ENCODE data around the gene UGGT2.
"Not testable (repeated sequence)": the region's sequence is repeated elsewhere in the genome, so short reads cannot be mapped to it uniquely, and the experiment has no call there.

The UGGT2 gene

DNA sequence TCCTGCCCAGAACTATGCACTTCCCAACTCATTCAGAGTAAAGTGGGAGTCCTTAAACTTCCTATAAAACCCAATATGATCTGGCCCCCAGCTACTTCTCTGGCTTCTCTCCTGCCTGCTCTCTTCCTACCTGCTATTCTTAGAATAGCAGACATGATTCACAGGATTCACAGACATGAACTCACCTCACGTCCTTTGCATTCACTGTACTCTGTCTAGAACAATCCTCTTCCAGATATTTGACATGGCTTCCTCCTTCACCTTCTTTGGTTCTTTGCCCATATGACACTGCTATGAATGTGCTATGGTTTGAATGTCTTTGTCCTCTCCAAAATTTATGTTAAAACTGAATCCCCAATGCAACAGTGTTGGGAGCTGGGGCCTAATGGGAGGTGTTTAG lies 154.9 kb downstream of the UGGT2 start:
- H3K4me3 ChIP-seq (ENCODE audit: low read depth, low read length) = no peak overlapping the region

DNA sequence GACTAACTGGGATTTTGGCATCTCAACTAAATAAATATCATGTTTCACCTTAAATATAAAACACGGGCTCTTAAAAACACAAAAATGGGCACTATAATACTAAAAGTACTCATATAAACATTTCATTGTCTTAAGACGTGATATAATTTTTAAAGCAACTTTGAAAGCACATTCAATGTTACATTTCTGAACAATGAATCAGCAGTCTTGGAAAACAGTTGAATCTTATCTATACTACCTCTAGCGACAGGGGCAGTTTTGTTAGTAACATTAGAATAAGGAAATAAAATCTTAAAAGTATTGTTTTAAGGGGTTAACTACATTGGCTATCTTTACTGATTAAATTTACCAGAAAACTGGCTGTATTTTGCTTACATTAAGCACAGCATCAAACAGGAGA lies 156.9 kb downstream of the UGGT2 start:
- no peak overlapping the region for H3K4me3 ChIP-seq (ENCODE audit: low read depth, low read length)

DNA sequence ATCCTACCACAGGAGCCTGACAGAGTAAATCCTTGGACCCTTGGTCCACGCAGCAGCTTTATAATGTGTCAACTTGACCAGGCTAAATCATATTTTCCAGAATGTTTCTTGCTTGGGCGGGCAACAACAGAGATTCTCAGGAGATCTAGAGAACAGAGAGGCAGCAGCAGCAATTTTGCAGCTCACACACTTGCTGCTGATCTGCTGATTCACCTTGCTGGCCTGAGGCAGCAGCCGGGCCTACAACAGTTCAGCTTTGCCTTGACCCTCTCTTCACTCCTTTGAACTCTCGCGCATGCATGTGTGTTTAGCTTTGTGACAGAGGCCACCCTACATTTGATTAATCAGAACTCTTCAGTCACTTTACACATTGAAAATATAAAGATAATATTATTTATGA lies 159.3 kb downstream of the UGGT2 start:
- H3K4me3 ChIP-seq (ENCODE audit: low read depth, low read length) = no peak overlapping the region

DNA sequence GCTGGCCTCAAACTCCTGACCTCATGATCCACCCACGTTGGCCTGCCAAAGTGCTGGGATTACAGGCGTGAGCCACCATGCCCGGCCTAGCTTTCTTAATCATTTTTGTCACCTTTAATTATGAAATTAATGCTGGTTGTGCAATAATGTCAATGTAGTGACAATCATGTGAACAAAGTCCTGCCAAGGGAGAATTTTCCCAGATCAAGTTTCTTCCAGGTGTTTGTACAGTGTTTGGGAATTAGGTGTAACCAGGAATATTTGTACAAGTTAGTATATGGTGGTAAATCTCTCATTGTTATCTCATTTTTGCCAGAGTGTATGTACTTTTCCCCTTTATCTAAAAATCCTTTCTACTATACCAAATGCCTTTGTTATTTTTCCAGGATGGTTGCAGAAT lies 171.1 kb downstream of the UGGT2 start:
- H3K4me3 ChIP-seq (ENCODE audit: low read depth, low read length) = no peak overlapping the region

DNA sequence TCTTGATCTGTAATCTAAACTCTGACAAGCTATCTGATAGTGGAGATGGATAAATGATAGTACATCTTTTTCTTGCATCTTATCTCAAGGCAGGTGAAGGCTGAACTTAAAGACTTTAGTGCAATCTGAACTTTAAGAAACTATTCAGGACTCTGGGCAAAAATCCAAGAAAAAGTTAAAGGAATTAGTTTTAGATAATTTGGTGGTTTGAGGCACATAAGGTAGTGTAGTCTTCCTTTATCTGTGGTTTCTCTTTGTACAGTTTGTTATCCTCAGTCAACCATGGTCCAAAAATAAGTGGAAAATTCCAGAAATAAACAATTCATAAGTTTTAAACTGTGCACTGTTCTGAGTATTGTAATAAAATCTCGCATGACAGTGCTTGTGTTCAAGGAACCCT lies 172.9 kb downstream of the UGGT2 start:
- H3K4me3 ChIP-seq (ENCODE audit: low read depth, low read length) = no peak overlapping the region

DNA sequence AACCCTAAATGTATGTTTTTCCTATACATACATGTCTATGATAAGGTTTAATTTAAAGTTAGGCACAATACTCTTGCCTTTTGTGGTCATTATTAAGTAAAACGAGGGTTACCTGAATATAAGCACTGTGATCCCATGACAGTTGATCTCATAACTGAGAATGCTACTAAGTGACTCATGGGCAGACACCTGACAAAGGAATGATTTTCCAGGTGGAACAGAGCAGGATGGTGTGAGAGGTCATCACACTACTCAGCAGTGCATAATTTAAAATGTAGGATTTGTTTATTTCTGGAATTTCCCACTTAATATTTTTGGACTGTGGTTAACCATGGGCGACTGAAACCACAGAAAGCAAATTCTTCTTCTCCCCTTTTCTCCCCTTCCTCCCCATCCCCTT lies 178.9 kb downstream of the UGGT2 start:
- no peak overlapping the region for H3K4me3 ChIP-seq (ENCODE audit: low read depth, low read length)

DNA sequence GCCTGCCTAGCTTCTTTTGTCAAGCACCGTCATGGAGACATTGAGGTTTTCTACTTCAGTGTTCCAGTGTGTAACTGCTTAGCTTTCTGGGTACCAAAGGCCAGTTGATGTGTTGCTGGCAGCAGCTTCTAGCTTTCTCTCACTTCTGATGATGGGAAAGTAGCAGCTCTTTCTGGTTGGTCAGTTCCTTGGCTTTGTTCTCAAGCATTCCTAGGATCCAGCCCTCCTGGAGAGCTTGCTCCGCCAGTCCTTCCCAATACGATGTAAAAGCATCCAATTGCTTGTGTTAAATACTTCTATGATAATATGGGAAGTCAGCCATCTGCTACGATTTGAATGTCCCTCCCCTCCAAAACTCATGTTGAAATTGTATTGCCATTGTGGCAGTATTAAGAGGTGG lies 182.8 kb downstream of the UGGT2 start:
- no peak overlapping the region for H3K4me3 ChIP-seq (ENCODE audit: low read depth, low read length)

DNA sequence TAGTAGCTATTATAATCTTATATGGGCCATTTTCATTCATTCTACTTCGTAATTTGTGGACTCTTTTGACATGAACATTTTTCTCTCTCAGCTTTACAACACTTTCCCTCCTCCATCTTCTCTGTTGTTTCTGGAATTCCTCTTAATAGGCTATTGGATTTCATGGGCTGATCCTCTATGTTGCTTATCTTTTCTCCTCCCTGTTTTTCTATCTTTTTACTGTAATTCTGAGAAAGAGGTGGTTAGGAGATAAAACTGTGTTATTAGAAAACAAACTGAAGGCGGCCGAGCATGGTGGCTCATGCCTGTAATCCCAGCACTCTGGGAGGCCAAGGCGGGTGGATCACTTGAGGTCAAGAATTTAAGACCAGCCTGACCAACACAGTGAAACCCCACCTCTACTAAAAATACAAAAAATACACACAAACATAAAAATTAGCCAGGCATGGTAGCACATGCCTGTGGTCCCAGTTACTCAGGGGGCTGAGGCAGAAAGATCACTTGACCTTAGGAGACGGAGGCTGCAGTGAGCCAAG lies 188.1 kb downstream of the UGGT2 start:
- H3K4me3 ChIP-seq (ENCODE audit: low read depth, low read length) = no peak overlapping the region

DNA sequence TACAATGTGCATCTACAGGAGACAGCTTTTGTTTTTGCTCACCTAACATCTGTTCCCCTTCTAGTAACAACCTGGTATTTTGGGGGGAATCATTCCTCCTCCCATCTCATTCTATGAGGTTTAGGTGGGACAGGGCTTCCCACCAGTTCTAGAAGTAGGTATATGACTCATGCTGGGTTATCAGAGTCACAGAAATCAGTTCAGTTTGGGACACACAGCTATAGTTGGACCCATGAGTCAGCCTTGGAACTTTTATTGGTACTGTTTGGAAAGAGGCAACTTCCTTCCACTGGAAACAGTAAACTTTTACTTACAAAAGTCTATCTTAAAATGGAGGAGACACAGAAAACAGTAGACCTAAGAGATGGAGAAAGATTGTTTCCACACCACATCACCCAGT lies 190.8 kb downstream of the UGGT2 start:
- no peak overlapping the region for H3K4me3 ChIP-seq (ENCODE audit: low read depth, low read length)

DNA sequence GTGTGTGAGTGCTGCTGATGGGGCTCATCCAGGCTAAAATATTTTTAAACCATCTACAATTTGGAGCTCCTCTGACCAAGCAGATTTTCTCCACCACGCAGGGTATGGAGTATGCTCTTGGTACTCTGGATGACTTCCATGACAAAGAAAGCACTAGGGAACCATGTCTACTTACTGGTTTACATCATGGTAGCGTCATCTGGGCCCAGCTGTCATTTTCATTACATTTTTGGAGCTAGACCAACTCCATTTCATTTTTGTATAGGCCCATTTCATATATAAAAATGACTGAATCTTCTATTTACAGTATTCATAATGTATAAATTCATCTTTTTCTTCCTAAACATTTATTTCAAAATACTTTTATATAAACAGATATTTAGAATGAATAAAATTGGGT lies 191.9 kb downstream of the UGGT2 start:
- H3K4me3 ChIP-seq (ENCODE audit: low read depth, low read length) = no peak overlapping the region

DNA sequence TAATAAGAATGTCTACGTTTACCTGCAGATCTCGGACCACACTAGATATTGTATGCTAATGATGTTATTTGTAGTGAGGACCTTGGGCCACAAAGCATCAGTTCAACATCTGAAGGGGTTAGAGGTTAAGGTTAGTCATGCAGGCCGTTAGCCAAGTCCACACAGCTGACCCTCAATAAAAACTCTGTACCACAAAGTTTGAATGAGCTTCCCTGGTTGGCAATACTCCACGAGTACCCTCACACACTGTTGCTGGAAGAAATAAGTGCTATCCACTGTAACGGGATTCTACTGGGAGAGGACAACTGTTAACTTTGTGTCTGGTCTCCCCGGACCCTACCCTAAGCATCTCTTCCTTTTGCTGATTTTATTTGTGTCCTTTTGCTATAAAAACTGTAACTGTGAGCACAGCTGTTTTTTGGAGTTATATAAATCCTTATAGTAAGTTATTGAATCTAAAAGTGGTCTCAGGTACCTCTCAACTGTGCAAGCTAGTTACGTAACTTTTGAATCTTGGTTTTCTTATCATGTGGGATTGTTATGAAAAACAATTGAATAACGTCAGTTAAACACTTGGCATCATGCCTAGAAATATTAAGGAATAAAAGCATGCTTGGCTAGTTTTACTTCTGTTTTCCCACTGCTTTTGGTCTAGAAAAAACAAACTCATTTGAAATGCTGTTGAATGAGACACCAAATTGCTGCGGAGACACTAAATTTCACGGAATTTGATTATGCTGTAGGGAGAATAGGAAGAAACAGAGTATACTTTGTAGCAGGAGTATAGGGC lies 194.7 kb downstream of the UGGT2 start:
- no peak overlapping the region for H3K4me3 ChIP-seq (ENCODE audit: low read depth, low read length)

DNA sequence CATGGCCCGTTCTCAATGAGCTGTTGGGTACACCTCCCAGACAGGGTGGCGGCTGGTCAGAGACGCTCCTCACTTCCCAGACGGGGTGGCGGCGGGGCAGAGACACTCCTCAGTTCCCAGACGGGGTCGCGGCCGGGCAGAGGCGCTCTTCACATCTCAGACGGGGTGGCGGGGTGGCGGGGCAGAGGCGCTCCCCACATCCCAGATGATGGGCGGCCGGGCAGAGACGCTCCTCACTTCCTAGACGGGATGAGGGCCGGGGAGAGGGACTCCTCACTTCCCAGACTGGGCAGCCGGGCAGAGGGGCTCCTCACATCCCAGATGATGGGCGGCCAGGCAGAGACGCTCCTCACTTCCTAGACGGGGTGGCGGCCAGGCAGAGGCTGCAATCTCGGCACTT lies 207.5 kb downstream of the UGGT2 start:
- not testable (repeated sequence) for H3K4me3 ChIP-seq (ENCODE audit: low read depth, low read length)

DNA sequence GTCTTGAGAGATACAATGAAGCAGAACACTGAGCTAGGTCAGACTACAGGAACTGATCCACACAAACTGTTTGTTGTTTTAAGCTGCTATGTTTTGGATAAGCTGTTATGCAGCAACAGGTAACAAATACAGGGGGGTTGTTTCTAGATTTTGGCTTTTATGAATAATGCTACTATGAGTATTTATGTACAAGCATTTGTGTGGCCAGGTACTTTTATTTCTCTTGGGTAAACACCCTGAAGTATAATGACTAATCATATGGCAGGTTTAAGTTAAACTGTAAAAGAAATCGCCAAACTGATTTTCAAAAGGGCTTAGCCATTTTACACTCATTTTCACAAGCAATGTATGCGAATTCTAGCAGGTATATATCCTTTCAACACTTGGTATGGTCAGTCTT lies 210.3 kb downstream of the UGGT2 start:
- no peak overlapping the region for H3K4me3 ChIP-seq (ENCODE audit: low read depth, low read length)

DNA sequence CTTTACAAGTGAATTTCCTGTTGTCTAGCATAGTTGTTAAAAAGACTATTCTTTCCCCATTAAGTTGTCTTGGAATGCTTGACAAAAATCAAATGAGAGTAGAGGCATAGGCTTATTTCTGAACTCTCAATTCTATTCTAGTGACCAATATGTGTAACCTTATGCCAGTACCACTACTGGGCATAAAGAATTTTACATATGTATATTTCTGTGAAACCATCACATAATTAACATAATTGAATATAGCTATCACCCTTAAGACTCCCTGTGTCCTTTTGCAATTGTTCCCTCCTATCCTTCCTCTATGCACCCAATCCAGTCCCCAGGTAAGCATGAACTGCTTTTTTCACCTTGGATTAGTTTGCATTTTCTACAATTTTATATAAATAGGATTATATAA lies 211.3 kb downstream of the UGGT2 start:
- no peak overlapping the region for H3K4me3 ChIP-seq (ENCODE audit: low read depth, low read length)

DNA sequence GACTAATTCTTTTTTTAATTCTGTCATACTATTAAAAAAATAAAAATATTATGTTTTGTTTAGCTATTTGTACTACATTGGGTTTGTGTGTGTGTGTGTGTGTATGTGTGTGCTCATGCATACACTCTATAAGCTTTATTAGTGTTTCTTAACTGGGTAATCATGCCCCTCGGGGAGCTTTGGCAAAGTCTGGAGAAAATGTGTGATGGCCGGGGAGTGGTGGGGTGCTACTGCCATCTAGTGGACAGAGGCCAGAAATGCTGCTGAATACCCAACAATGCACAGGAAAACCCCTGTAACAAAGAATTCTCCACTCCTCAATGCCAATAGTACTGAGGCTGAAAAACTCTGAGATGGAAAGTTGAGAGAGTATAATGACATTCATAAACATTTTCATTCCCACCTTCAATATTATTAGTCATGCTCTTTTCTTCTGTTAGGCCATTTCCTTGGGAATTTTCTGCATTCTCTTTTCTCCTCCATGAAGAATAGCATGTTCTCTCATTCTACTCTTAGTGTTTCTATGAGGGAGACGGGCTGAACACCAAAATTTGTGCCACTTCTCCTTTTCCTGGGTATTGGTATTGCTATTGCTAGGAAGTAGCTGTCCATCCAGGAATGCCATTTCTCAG lies 219.0 kb downstream of the UGGT2 start:
- no peak overlapping the region for H3K4me3 ChIP-seq (ENCODE audit: low read depth, low read length)

DNA sequence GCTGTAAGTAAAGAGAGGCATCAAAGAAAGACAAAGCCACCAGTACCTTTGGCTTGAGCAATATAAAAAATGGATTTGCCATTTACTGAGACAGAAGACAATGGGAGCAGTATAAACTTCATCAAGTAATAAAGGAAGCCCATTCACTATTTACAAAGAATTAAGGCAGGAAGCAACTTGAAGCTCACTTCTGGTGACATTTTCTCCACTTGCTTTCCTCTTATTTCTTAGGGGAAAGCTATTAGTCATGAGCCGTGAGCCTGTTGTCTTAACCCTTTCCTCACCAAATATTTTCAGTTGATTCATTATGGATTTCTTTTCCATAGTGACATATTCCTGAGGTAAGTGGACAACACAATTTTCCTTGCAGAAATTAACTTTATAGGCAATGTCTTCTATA lies 219.5 kb downstream of the UGGT2 start:
- no peak overlapping the region for H3K4me3 ChIP-seq (ENCODE audit: low read depth, low read length)

DNA sequence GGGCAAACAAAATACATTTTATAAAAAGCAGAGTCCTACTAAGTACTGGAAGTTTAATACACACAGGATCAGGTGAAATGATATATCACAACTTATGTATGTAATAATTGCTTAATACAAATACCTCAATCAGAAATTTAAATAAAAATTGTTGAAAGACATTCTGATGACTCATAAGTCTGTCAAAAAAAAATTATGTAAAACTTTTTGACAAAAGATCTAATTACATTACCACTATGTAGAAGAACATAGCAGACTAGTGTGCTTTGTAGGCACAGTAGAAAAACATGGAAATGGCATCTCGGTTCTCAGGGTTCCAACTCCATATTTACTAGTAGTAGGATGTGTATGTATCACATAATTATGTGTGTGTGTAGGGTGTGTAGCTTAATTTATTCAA lies 220.1 kb downstream of the UGGT2 start:
- no peak overlapping the region for H3K4me3 ChIP-seq (ENCODE audit: low read depth, low read length)

DNA sequence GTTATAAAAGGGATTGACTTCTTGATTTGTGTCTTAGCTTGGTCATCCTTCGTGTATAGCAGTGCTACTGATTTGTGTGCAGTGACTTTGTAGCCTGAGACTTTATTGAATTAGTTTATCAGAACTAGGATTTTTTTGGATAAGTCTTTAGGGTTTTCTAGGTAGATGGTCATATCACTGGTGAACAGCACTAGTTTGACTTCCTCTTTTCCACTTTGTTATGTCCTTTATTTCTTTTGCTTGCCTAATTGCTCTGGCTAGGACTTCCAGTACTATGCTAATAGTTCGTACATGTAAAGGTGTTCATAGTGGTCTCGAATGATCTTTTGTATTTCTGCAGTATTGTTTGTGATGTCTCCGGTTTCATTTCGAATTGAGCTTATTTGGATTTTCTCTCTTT lies 230.9 kb downstream of the UGGT2 start:
- H3K4me3 ChIP-seq (ENCODE audit: low read depth, low read length) = no peak overlapping the region

DNA sequence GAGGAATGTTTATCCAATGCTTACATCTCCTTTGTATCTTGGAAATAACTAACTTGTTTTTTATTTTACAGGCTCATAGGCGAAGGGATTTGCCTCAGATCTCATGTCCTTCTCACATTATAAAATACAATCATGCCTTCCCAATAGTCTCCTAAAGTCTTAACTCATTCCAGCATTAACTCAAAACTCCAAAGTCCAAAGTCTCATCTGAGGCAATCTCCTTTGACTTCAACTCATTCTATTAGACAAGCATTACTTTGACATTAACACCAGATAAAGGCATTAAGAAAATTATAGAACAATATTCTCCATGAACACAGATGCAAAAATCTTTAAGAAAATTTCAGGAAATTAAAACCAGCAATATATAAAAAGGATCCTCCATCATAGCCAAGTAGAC lies 238.7 kb downstream of the UGGT2 start:
- H3K4me3 ChIP-seq (ENCODE audit: low read depth, low read length) = no peak overlapping the region

DNA sequence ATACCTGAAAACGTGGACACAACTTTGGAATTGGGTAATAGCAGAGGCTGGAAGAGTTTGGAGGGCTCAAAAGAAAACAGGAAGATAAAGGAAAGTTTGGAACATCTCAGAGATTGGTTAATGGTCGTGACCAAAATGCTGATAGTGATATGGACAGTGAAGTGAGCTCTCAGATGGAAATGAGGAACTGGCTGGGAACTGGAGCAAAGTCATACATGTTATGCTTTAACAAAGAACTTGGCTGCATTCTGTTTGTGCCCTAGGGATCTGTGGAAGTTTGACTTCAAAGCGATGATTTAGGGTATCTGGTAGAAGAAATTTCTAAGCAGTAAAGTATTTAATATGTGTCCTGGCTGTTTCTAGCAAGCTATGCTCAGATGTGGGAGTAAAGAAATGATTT lies 240.1 kb downstream of the UGGT2 start:
- H3K4me3 ChIP-seq (ENCODE audit: low read depth, low read length) = no peak overlapping the region

DNA sequence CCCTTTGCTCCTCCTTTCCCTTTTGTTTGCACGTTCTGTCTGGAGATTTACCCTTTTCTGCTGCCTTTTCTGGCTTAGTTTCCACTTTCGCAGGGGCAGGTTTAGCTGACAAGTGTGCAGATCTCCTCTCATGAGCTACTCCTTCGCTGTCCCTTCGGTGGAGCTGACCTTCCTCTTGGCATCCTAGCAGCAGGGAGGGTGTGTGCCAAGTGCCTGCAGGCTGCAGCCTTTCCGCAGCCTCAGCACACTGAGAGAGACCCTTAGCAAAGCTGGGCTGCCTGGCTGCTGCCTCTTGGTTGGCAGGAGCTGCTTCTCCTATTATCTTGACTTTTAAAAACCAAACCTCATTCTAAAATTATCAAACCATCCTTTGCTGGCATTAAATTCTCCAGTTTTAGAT lies 243.8 kb downstream of the UGGT2 start:
- no peak overlapping the region for H3K4me3 ChIP-seq (ENCODE audit: low read depth, low read length)

DNA sequence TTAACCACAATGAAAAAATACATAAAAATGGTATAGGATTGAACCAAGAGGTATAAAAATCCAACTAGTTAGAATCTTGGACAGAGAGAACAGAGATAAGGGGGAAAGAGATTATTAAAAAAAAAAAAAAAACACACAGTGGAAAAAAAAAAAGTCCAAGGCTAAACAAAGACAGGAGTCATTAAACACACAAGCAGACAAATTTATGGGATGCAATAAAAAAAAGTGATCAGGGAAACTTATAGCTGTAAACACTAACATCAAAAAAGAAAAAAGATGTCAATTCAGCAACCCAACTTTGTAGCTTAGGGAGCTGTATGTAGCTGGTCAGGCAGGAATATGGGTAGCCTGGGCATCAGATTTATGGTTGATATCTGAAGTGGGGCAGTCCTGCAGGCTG lies 247.3 kb downstream of the UGGT2 start:
- H3K4me3 ChIP-seq (ENCODE audit: low read depth, low read length) = no peak overlapping the region

DNA sequence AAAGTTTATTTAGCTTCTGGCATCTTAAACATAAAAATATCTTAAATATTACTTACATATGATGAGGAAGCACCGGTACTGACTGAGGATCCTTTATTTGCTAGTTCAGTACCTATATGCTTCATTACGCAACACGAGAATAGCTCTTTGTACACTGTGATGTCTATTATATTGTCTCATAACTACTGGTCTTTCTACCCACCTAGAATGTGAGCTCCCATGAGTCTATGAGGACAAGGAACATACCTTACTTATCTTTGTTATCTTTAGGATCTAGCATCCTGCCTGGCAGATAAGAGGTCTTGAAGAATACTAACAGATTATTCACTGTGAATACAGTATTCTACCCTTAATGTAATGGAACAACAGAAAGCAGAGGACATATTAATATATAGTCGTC lies 251.4 kb downstream of the UGGT2 start:
- H3K4me3 ChIP-seq (ENCODE audit: low read depth, low read length) = no peak overlapping the region

Data from iPS-11a (cell line).